Hepatocyte (in vitro differentiated cells): ENCODE measurements around the gene SPIB. TPM values are rescaled to one million over a fixed set of nuclear protein-coding genes. Genes with fewer than 3 reads are reported as not detected.

Experiments used
- DNase-seq: peaks from one replicate; pipeline ENCODE4 v3.0.0-alpha.2; 2016; ENCODE audit warnings: low spot score
- H2AFZ ChIP-seq: fragments of 200-600 bp; sonication (generic); 2 replicates; pipeline ENCODE4 v1.6.0; 2016; ENCODE audit warnings: antibody characterized with exemption, mild to moderate bottlenecking
- H3K27ac ChIP-seq: fragments of 200-600 bp; sonication (generic); 2 replicates; pipeline ENCODE4 v1.5.1; 2016; ENCODE audit warnings: mild to moderate bottlenecking
- H3K27me3 ChIP-seq: fragments of 200-600 bp; sonication (generic); 2 replicates; pipeline ENCODE4 v1.6.1; 2016
- H3K36me3 ChIP-seq: fragments of 200-600 bp; sonication (generic); replicated peaks from 2 replicates; pipeline ENCODE4 v1.5.1; 2016; ENCODE audit warnings: low read depth; ENCODE audit not compliant: insufficient read depth
- H3K4me1 ChIP-seq: fragments of 200-600 bp; sonication (generic); 2 replicates; pipeline ENCODE4 v1.5.1; 2016; ENCODE audit warnings: mild to moderate bottlenecking, moderate library complexity; ENCODE audit not compliant: insufficient read depth
- H3K4me2 ChIP-seq: fragments of 200-600 bp; sonication (generic); 2 replicates; pipeline ENCODE4 v1.6.0; 2016
- H3K4me3 ChIP-seq: fragments of 200-600 bp; sonication (generic); 2 replicates; pipeline ENCODE4 v1.5.1; 2016; ENCODE audit warnings: mild to moderate bottlenecking
- H3K79me2 ChIP-seq: fragments of 200-600 bp; sonication (generic); 2 replicates; pipeline ENCODE4 v1.6.0; 2017; ENCODE audit warnings: mild to moderate bottlenecking
- H3K9me2 ChIP-seq: fragments of 200-600 bp; sonication (generic); replicated peaks from 2 replicates; pipeline ENCODE4 v1.6.0; 2017; ENCODE audit warnings: mild to moderate bottlenecking; ENCODE audit not compliant: insufficient read depth
- H3K9me3 ChIP-seq: fragments of 200-600 bp; sonication (generic); 2 replicates; pipeline ENCODE4 v1.5.1; 2016; ENCODE audit warnings: low read depth, mild to moderate bottlenecking
- H4K20me1 ChIP-seq: fragments of 200-600 bp; sonication (generic); 2 replicates; pipeline ENCODE4 v1.6.0; 2016; ENCODE audit warnings: mild to moderate bottlenecking; ENCODE audit not compliant: insufficient read depth, poor library complexity, severe bottlenecking
- EZH2 ChIP-seq: fragments of 200-600 bp; sonication (generic); IDR thresholded peaks from 2 replicates; pipeline ENCODE4 v1.6.1; 2016; ENCODE audit warnings: antibody characterized with exemption, mild to moderate bottlenecking, borderline replicate concordance
- EZH2phosphoT487 ChIP-seq: fragments of 200-600 bp; sonication (generic); IDR thresholded peaks from one replicate; pipeline ENCODE4 v1.6.1; 2018; ENCODE audit warnings: antibody characterized with exemption, mild to moderate bottlenecking, low read depth, moderate library complexity; ENCODE audit not compliant: unreplicated experiment, severe bottlenecking
- WGBS: methylation state at CpG from one replicate; pipeline ENCODE4 v1.1.6; 2016; ENCODE audit warnings: low lambda C conversion rate; ENCODE audit errors: missing lambda C conversion rate; 5-methylcytosine and 5-hydroxymethylcytosine counted together
- polyA plus RNA-seq: library from polyadenylated mRNA; unstranded; fragments of >200 nt; fragmentation: Nextera tagmentation; extraction: Ambion mirVana; gene quantifications from 2 replicates; pipeline ENCODE4 v1.2.1, GENCODE V29; 2016
- total RNA-seq: library from RNA; depleted of rRNA; stranded (reverse); fragments of >200 nt; gene quantifications from 2 replicates; pipeline ENCODE4 v1.2.3, GENCODE V29; 2014
- TF ChIP-seq, protein P1 (sequence below): fragments of 200-600 bp; sonication (generic); IDR thresholded peaks from 2 replicates; pipeline ENCODE4 v1.5.1; 2016; ENCODE audit warnings: antibody characterized with exemption, mild to moderate bottlenecking; ENCODE audit not compliant: poor library complexity

The SPIB gene
- total and polyA plus RNA-seq, 2 experiments from 2014 or later = 0.63 to 2.8 TPM

DNA sequence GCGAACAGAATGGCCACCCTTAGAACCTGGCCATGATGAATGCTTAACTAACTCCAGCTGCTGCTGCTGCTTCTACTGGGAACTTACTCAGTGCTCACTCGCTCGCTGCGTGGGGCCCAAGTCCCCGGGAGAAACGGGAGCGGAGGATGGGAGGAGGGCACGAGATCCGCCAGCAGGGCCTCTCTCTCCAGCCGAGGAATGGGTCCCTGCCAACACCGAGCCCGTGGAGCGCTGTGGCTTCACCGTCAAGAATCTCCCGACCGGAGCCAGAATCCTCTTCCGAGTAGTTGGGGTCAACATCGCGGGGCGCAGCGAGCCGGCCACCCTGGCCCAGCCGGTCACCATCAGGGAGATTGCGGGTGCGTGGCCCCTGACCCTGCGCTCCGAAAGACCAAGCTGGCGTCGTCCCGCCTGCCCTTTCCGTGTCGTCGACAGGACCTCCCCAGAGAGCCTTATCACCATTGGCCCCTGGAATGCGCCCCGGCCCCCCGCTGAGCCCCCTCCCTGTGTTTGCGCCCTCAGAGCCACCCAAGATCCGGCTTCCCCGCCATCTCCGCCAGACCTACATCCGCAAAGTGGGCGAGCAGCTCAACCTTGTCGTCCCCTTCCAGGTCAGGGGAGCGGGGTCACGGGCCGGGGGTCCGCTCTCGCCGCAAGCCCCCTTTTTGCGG, 39.8 kb downstream of the SPIB start:
- 79% methylated on average over 35 of the region's 50 CpGs for WGBS
- Histone ChIP-seq H3K9me2 (no peaks in the 10 kb centered on the region), H4K20me1 (no peaks in the 10 kb centered on the region), H3K4me3 (no peak overlapping the region), H3K79me2 (no peaks in the 10 kb centered on the region), H3K9me3 (no peaks in the 10 kb centered on the region), H2AFZ (no peak overlapping the region), H3K27ac (no peak overlapping the region), H3K4me1 (no peaks in the 10 kb centered on the region), H3K36me3 (no peaks in the 10 kb centered on the region), H3K27me3 (no peaks in the 10 kb centered on the region), H3K4me2 (no peak overlapping the region)
- no peak for DNase-seq
- TF ChIP-seq, protein P1, sequence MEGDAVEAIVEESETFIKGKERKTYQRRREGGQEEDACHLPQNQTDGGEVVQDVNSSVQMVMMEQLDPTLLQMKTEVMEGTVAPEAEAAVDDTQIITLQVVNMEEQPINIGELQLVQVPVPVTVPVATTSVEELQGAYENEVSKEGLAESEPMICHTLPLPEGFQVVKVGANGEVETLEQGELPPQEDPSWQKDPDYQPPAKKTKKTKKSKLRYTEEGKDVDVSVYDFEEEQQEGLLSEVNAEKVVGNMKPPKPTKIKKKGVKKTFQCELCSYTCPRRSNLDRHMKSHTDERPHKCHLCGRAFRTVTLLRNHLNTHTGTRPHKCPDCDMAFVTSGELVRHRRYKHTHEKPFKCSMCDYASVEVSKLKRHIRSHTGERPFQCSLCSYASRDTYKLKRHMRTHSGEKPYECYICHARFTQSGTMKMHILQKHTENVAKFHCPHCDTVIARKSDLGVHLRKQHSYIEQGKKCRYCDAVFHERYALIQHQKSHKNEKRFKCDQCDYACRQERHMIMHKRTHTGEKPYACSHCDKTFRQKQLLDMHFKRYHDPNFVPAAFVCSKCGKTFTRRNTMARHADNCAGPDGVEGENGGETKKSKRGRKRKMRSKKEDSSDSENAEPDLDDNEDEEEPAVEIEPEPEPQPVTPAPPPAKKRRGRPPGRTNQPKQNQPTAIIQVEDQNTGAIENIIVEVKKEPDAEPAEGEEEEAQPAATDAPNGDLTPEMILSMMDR = no peak
- TF ChIP-seq EZH2 = no peak
- TF ChIP-seq EZH2phosphoT487 = no peak

DNA sequence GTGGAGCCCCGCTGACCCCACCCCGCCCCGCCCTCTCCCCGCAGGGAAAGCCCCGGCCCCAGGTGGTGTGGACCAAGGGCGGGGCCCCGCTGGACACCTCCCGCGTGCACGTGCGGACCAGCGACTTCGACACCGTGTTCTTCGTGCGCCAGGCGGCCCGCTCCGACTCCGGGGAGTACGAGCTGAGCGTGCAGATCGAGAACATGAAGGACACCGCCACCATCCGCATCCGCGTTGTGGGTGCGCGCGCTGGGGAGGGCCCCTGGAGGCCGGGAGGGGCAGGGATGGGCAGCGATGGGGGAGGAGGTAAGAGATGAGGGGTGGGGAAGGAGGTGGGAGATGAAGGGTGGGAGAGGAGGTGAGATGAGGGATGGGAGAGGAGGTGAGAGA, 40.3 kb downstream of the SPIB start:
- Histone ChIP-seq H3K36me3 (no peaks in the 10 kb centered on the region), H3K9me2 (no peaks in the 10 kb centered on the region), H3K4me2 (no peak overlapping the region), H3K4me3 (no peak overlapping the region), H3K27me3 (no peaks in the 10 kb centered on the region), H2AFZ (no peak overlapping the region), H3K4me1 (no peaks in the 10 kb centered on the region), H4K20me1 (no peaks in the 10 kb centered on the region), H3K27ac (no peak overlapping the region), H3K9me3 (no peaks in the 10 kb centered on the region), H3K79me2 (no peaks in the 10 kb centered on the region)
- TF ChIP-seq EZH2phosphoT487 = no peak
- 98% methylated on average over 23 of the region's 32 CpGs for WGBS
- no peak for DNase-seq

DNA sequence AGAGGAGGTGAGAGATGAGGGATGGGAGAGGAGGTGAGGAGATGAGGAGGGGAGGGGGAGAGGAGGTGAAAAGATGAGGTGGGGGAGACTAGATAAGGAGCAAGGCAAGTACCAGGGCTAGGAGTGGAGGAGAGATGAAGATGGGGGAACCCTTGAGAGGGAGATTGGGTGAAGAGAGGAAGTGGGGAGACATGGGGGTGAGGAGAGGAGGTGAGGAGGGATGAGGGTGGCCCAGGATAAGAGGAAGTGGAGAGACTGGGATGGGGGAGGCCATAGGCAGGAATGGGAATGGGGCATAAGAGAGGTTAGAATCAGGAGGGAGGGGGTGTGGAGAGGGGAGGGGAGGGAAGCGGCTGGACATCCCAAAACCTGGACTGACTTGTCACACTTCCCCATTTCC, 40.9 kb downstream of the SPIB start:
- H3K9me2 ChIP-seq = no peaks in the 10 kb centered on the region
- H2AFZ ChIP-seq = no peak overlapping the region
- no peaks in the 10 kb centered on the region for H3K4me1 ChIP-seq
- no peaks in the 10 kb centered on the region for H3K79me2 ChIP-seq
- H3K27me3 ChIP-seq = no peaks in the 10 kb centered on the region
- no peak overlapping the region for H3K27ac ChIP-seq
- WGBS = no CpG with 5 or more reads among the region's 1 CpG
- no peak for TF ChIP-seq EZH2
- TF ChIP-seq, protein P1 = no peak
- TF ChIP-seq EZH2phosphoT487 = no peak
- no peaks in the 10 kb centered on the region for H3K36me3 ChIP-seq
- no peaks in the 10 kb centered on the region for H4K20me1 ChIP-seq
- no peak overlapping the region for H3K4me2 ChIP-seq
- DNase-seq = no peak
- H3K9me3 ChIP-seq = no peaks in the 10 kb centered on the region
- no peak overlapping the region for H3K4me3 ChIP-seq

DNA sequence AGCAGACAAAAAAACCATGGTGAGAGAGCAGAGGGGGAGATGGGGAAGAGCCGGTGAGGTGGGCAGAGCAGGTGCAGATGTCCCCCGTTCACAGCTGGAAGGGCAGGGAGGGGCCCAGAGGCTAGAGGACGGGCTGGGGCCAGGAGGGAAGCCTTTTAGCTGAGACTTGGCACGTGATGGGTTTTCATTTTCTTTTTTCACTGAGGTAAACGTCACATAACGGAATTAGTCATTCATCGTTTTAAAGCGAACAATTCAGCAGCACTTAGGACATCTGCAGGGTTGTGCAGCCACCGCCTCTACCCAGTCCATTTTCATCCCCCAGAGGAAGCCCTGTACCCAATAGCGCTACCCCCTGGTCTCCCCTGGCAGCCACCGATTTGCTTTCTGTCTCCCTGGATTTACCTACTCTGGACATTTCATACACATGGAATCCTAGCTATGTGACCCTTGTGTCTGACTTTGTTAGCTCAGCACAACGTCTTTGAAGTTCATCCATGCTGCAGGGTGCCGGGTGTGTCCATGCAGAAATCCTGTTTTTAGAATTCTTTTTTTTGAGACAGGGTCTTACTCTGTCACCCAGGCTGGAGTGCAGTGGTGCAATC, 41.5 kb downstream of the SPIB start:
- no peaks in the 10 kb centered on the region for H3K9me3 ChIP-seq
- DNase-seq = no peak
- no peaks in the 10 kb centered on the region for H3K9me2 ChIP-seq
- no peaks in the 10 kb centered on the region for H4K20me1 ChIP-seq
- 63% methylated on average over 12 of the region's 13 CpGs for WGBS
- no peak overlapping the region for H3K4me3 ChIP-seq
- H3K4me2 ChIP-seq = no peak overlapping the region
- TF ChIP-seq EZH2 (no peak), EZH2phosphoT487 (no peak)
- TF ChIP-seq, protein P1 = no peak
- no peaks in the 10 kb centered on the region for H3K4me1 ChIP-seq
- H3K27ac ChIP-seq = no peak overlapping the region
- H3K79me2 ChIP-seq = no peaks in the 10 kb centered on the region
- H3K36me3 ChIP-seq = no peaks in the 10 kb centered on the region
- no peaks in the 10 kb centered on the region for H3K27me3 ChIP-seq
- H2AFZ ChIP-seq = no peak overlapping the region
